DMS114 treated with DMSO at 0.1 percent for 48 hours (cell line): ENCODE measurements around the gene OR2V2.
"Not testable (repeated sequence)": the region's sequence is repeated elsewhere in the genome, so short reads cannot be mapped to it uniquely, and the experiment has no call there.

Experiments used
- DNase-seq: peaks from one replicate; lab custom pipeline; 2025; ENCODE audit not compliant: unreplicated experiment; lab: John Stamatoyannopoulos, UW

The OR2V2 gene

DNA sequence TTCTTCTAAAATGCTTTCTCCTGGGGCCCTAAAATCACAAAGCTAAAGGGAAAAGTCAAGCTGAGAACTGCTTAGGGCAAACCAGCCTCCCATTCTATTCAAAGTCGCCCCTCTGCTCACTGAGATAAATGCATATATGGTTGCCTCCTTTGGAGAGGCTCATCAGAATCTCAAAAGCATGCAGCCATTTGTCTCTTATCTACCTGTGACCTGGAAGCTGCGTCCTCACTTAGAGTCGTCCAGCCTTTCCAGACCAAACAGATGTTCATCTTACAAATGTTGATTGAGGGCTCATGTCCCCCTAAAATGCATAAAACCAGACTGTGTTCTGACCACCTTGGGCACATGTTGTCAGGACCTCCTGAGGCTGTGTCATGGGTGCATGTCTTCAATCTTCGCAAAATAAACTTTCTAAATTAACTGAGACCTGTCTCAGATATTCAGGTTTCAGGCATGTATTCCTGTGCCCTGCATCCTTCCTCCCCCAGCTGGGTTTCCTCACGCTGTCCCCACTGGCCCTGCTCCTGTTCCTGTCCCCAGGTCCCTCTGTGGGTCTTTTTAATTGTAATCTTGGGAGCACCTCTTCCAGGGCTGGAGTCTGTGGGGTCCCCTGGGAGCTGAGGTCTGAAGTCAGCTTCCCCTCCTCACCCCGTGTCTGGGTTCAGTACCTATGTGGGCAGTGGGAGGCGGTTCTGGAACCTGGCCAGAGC lies at the start of gene OR2V2:
OR2V2 (plus strand) TSS at position 660 of the 710 bp plus-strand sequence. CDS start 7,357 bp downstream, outside the sequence.
- not testable (repeated sequence) for DNase-seq

- DNase-seq, result not testable (repeated sequence)
Measured at GRCh38 chr5:181097759-181098491, 49.5 kb upstream of the OR2V2 start.

DNA sequence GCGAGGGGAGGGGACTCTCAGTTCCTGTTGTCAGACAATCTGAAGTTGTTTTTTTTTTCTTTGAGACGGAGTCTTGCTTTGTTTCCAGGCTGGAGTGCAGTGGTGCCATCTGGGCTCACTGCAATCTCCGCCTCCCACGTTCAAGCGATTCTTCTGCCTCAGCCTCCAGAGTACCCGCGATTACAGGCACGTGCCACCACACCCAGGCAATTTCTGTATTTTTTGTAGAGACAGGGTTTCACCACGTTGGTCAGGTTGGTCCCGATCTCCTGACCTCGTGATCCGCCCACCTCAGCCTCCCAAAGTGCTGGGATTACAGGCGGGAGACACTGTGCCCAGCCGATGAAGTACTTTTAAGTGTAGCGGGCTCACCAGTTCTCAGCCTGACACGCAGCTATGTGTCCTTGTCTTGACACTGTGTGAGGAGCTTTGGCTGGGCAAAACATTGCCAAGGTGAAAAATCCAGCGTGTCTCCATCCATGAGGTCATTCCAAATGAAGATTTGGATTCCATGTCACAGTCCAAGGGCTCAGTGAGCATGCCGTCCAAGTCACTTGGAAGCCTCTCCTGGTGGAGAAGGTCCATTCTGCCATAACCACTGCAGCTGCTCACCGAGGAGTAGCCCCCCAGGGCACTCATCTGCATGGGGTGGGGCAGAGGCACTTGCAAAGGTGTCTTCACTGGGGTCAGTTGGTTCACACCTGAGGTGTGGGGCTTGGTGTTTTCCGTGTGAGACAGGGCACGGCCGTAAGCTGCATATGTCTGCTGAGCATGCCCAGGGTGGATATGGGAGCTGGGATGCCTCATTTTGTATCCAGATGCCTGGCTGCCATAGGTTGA lies 48.4 kb upstream of the OR2V2 start:
- no peak for DNase-seq

- DNase-seq, result no peak
Measured at GRCh38 chr5:181099602-181100086, 47.7 kb upstream of the OR2V2 start.

DNA sequence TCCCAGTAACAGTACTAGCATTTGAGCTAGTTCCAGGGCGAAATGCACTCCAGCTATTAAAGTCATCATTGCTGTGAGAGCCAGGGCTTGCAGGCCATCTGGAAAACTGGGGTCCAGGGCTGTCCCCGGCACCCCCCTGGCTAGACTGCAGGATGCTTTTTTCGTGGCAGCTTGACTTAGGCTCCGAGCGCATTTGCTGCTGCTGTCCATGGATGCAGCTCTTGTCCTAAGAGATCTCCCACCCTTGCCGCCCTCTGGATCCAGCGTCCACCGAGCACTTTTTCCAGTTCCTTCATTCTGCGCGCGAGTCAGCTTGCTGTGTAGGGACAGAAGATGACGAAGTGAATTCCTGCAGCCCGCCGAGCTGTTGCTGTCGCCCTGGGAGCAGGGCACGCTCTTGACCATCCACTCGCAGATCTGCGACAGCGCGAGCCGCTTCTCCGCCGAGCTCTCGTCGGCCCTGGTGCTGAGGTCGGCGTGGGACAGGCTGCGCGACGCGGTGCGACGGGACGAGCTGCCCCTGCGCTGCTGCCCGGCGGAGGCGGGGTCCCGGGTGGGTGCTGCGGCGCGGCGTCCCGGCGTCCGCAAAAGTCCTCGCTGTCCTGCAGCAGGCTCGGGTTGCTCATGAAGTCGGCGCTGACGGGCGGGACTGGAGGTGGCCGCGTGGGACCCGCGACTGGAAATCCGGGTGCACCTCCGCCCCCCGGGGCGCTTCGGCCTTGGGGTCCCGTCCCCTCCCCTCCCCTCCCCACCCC lies 47.1 kb upstream of the OR2V2 start:
- DNase-seq, result peak; percentile 27

GRCh38 chr5:181101030-181101641 lies 46.2 kb upstream of the OR2V2 start:
- not testable (repeated sequence) for DNase-seq

DNA sequence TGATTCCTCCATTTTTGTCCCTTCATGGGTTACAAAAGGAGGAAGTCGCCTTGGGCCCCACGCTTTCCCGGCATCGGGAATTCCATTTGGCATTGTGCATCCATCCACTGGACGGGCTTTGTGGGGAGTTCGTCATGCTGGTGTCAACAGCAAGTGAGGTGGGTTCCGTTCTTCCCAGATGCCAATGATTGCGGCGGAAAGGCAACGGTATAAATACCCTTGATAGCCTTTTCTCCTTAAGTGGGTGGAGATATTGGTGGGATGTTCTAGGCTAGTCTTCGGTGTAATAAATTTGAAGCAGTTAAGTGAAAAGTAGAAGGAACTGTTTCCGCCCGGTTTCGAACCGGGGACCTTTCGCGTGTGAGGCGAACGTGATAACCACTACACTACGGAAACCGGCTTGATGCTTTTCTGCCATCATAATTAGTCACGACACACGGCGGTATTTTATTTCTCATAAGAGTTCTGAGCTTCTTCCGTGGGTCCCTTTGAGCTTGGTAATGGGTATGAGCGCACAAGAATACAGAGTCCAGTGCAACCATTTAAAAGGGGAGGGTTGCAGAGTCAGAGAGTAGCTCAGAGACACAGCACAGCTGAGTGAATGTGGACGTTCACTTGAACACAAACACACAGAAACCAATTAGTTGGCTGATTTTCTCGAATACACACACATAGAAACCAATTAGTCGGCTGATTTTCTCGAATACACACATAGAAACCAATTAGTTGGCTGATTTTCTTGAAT lies 45.3 kb upstream of the OR2V2 start:
- not testable (repeated sequence) for DNase-seq

DNA sequence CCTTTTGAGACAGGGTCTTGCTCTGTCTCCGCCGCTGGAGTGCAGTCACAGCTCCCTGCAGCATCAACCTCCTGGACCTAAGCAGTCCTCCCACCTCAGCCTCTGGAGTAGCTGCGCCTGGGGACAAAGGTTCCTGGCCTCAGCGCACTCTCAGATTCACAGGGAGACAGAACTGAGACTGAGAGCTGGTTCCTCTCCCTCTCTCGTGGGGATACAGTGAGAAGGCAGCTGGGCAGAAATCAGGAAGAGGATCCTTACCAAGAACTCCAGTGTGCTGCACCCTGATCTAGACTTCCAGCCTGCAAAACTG lies 43.2 kb upstream of the OR2V2 start:
- DNase-seq, result not testable (repeated sequence)

- DNase-seq, result not testable (repeated sequence)
Measured at GRCh38 chr5:181104606-181105390, 42.6 kb upstream of the OR2V2 start.

- DNase-seq, result no peak
Measured at GRCh38 chr5:181105391-181106025, 41.9 kb upstream of the OR2V2 start.

DNA sequence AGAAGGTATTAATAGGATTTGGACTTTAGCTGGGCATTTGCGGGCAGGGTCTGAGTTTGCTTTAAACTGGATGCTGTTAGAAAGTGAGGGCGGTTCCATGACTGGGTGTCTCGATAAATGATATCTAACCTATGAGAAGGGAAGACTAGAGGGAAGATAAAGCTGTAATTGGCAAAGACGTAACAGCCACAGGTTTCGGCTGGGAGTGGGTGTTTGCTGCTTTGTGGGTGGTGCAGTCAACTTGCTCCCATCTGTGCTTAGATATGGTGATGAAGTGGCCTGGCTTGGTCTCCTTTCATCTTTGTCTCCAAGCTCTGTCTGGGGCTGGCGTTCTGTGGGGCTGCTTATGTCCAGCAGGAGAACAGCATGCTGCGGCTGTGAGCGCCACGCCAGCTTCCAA lies 39.7 kb upstream of the OR2V2 start:
- DNase-seq, result no peak

DNA sequence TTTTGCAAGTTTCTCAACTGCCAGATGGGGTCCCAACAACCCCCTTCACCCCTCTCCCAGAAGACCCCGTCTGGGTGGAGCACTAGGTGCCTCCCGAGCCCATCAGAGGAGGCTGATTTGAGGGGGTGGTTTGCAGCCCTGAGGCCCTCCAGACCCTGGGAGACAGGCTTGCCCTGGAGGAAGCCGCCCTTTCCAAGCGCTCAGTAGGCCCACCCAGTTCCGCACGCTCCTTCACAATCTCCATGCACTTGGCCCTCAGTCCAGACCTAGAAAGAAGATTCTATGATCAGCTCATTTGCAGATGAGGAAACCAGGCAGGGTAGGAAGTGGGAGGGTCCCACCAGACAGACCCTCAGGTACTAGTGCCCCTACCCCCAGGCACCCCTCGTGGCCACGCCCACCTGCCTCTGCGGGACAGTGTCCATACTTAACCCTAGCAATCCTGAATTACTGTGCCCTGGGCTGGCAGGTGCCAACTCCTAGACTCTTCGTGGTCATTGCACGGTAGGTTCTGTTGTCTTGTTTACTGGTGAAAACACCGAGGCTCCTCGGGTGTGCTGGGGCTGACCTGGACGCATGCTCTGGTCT lies 38.7 kb upstream of the OR2V2 start:
- DNase-seq, result no peak

DNA sequence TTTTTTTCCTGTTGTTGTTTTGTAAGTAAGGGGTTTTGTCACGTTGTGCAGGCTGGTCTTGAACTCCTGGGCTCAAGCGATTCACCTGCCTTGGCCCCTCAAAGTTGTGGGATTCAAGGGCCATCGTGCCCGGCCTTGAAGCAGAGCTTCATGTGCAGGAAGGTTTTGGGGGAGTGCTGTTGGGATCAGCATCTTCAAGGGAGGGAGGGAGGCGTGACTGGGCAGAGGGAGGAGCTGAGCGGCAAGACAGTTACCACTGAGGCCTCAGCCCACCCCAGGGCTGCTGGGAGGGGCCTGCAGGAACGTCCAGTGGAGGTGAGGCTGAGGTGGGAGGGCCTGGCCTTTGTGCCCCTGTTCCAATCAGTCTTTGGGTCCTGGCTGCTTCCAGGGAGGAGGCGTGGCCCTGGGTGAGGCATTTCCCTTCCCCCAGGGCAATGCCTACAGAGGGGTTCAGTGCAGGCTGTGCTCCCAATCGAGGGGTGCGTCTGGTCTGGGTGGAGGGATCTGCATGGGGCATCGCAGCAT lies 37.8 kb upstream of the OR2V2 start:
- no peak for DNase-seq

- DNase-seq, result no peak
Measured at GRCh38 chr5:181111010-181111409, 36.4 kb upstream of the OR2V2 start.

GRCh38 chr5:181112476-181112875 lies 34.9 kb upstream of the OR2V2 start:
- no peak for DNase-seq

DNA sequence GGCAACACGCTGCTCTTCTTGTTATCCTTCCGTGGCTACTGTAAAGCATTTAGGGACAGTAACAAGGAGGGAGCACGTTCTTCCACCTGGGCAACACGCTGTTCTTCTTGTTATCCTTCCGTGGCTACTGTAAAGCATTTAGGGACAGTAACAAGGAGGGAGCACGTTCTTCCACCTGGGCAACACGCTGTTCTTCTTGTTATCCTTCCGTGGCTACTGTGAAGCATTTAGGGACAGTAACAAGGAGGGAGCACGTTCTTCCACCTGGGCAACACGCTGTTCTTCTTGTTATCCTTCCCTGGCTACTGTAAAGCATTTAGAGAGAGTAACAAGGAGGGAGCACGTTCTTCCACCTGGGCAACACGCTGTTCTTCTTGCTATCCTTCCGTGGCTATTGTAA lies 33.8 kb upstream of the OR2V2 start:
- not testable (repeated sequence) for DNase-seq

DNA sequence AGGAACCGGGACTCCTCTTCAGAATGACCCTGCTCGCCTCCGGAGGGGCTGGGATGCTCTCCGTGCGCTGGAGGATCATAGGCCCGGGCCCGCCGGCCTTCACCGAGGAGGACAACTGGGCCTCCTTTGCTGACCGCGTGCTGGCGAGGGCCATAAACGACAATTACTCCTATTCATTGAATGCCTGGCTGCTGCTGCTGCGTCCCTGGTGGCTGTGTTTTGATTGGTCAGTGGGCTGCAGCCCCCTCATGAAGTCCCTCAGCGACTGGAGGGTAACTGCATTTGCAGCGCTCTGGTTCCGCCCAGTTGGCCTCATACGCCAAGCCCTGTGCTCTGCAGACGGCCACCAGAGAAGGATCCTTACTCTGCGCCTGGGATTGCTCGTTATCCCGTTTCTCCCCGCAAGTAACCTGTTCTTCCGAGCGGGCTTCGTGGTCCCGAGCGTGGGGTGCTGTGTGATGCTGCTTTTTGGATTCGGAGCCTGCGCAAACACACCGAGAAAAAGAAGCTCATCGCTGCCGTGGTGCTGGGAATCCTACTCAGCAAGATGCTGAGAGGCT lies 33.0 kb upstream of the OR2V2 start:
- DNase-seq, result no peak
